Measurements from ENCODE around the gene RIPK3. TPM values are rescaled to one million over a fixed set of nuclear protein-coding genes. Genes with fewer than 3 reads are reported as not detected.
A peak's percentile ranks its signal among the peaks of the same experiment; 100 is the strongest.

RIPK3 gene
- polyA plus RNA-seq, 1 of the 3 experiments (the other 2 are of a cell fraction), result not detected

GRCh38 chr14:24384169-24384568 is 44.4 kb upstream of the RIPK3 start:
- no peak for DNase-seq
- Histone ChIP-seq H3K27me3 (ENCODE audit: insufficient read depth) (no peaks in the 10 kb centered on the region), H3K9ac (no peak overlapping the region), H3K4me1 (ENCODE audit: control insufficient read depth in 1 of 2, insufficient read depth in 2 of 2, low read depth in 1 of 2, low read length in 1 of 2) (peaks cover 0 to 12% of the 10 kb centered on the region in 2 experiments; a peak in 1 of 4 replicates), H3K9me3 (no peaks in the 10 kb centered on the region), H3F3A (replicated peaks; ENCODE audit: insufficient read depth) (peaks cover 5% of the 10 kb centered on the region), H3K9me2 (no peaks in the 10 kb centered on the region), H3K4me3 (ENCODE audit: low read depth in 2 of 2, low read length in 1 of 2) (no peak overlapping the region), H3K4me2 (no peak overlapping the region), H3K27ac (ENCODE audit: low read depth in 2 of 2, low read length in 1 of 2) (no peak overlapping the region), H3K79me2 (ENCODE audit: insufficient read depth) (no peaks in the 10 kb centered on the region), H2AFZ (ENCODE audit: low read depth) (no peak overlapping the region), H3K36me3 (replicated peaks in 1 of 2; ENCODE audit: control insufficient read depth in 1 of 2, insufficient read depth in 2 of 2, low read length in 1 of 2) (no peaks in the 10 kb centered on the region), H4K20me1 (ENCODE audit: insufficient read depth) (no peaks in the 10 kb centered on the region)
- TF ChIP-seq TEAD4 (IDR thresholded peaks at IDR 0.05; ENCODE audit: borderline replicate concordance, insufficient read depth) (no peak), REST (IDR thresholded peaks at IDR 0.05; ENCODE audit: low read depth, low read length) (no peak), JUND (IDR thresholded peaks at IDR 0.05) (no peak), TCF12 (IDR thresholded peaks at IDR 0.05) (no peak), ELF1 (IDR thresholded peaks at IDR 0.05) (no peak), YY1 (IDR thresholded peaks at IDR 0.05; ENCODE audit: low read depth) (no peak), GABPA (IDR thresholded peaks at IDR 0.05; ENCODE audit: low read depth) (no peak), SIN3A (IDR thresholded peaks at IDR 0.05; ENCODE audit: borderline replicate concordance, low read depth, low read length) (no peak), NFIC (IDR thresholded peaks at IDR 0.05; ENCODE audit: borderline replicate concordance) (no peak), EZH2phosphoT487 (IDR thresholded peaks at IDR 0.05; ENCODE audit: borderline replicate concordance, low read depth) (no peak), GATA2 (CRISPR knock-in tag; IDR thresholded peaks at IDR 0.05) (no peak), RFX5 (IDR thresholded peaks at IDR 0.05; ENCODE audit: low read length) (no peak), RXRA (IDR thresholded peaks at IDR 0.05; ENCODE audit: borderline replicate concordance, low read depth) (no peak), SMC3 (IDR thresholded peaks at IDR 0.05; ENCODE audit: low read depth, low read length) (no peak), EP300 (IDR thresholded peaks at IDR 0.05; ENCODE audit: borderline replicate concordance in 1 of 2, low read depth in 1 of 2, low read length in 1 of 2) (no peak), MEF2A (IDR thresholded peaks at IDR 0.05; ENCODE audit: borderline replicate concordance, low read depth) (no peak)
- WGBS (ENCODE audit: low lambda C conversion rate), result 76% methylated on average over 4 of the region's 4 CpGs
- POLR2A ChIA-PET, result no interaction called here
- CTCF ChIA-PET, result interaction anchor here (0.7 to 1.7 kb wide), 3 partner anchors 16 to 53 kb away, joined by 3 to 5 read pairs (median 4); no protein-coding TSS in a partner anchor

- POLR2A ChIA-PET, result no interaction called here
- Histone ChIP-seq H2AFZ (ENCODE audit: low read depth) (no peak overlapping the region), H3K4me1 (ENCODE audit: control insufficient read depth in 1 of 2, insufficient read depth in 2 of 2, low read depth in 1 of 2, low read length in 1 of 2) (peaks cover 0 to 17% of the 10 kb centered on the region in 2 experiments; a peak in 1 of 4 replicates), H3F3A (replicated peaks; ENCODE audit: insufficient read depth) (no peaks in the 10 kb centered on the region), H3K9ac (no peak overlapping the region), H3K4me3 (ENCODE audit: low read depth in 2 of 2, low read length in 1 of 2) (no peak overlapping the region), H3K36me3 (replicated peaks in 1 of 2; ENCODE audit: control insufficient read depth in 1 of 2, insufficient read depth in 2 of 2, low read length in 1 of 2) (peaks cover 0 to 7% of the 10 kb centered on the region in 2 experiments), H3K27me3 (ENCODE audit: insufficient read depth) (no peaks in the 10 kb centered on the region), H3K27ac (ENCODE audit: low read depth in 2 of 2, low read length in 1 of 2) (peak overlapping the region in 1 of 2 experiments; percentile 44; a peak in 1 of 4 replicates), H3K79me2 (ENCODE audit: insufficient read depth) (no peaks in the 10 kb centered on the region), H3K4me2 (no peak overlapping the region), H3K9me2 (no peaks in the 10 kb centered on the region), H4K20me1 (ENCODE audit: insufficient read depth) (no peaks in the 10 kb centered on the region), H3K9me3 (no peaks in the 10 kb centered on the region)
- CTCF ChIA-PET, result interaction anchor here (0.7 to 2.1 kb wide), 4 partner anchors 16 to 50 kb away, joined by 3 to 12 read pairs (median 8); no protein-coding TSS in a partner anchor
- WGBS (ENCODE audit: low lambda C conversion rate), result 66% methylated on average over 4 of the region's 4 CpGs
- DNase-seq, result no peak
- no peak for TF ChIP-seq MXI1 (IDR thresholded peaks at IDR 0.05; ENCODE audit: low read depth, low read length)
- no peak for TF ChIP-seq TEAD4 (IDR thresholded peaks at IDR 0.05; ENCODE audit: borderline replicate concordance, insufficient read depth)
- no peak for TF ChIP-seq CTCF (IDR thresholded peaks at IDR 0.05)
- TF ChIP-seq YY1 (IDR thresholded peaks at IDR 0.05; ENCODE audit: low read depth), result no peak
- no peak for TF ChIP-seq ELF1 (IDR thresholded peaks at IDR 0.05)
- TF ChIP-seq GATA2 (CRISPR knock-in tag; IDR thresholded peaks at IDR 0.05), result no peak
- TF ChIP-seq POLR2AphosphoS5 (IDR thresholded peaks at IDR 0.05; ENCODE audit: low read depth, low read length), result no peak
- no peak for TF ChIP-seq FOXM1 (IDR thresholded peaks at IDR 0.05; ENCODE audit: low read depth)
- no peak for TF ChIP-seq RXRA (IDR thresholded peaks at IDR 0.05; ENCODE audit: borderline replicate concordance, low read depth)
- TF ChIP-seq TCF12 (IDR thresholded peaks at IDR 0.05), result no peak
- TF ChIP-seq MAX (IDR thresholded peaks at IDR 0.05; ENCODE audit: low read depth), result no peak
- TF ChIP-seq PBX3 (IDR thresholded peaks at IDR 0.05), result no peak
These were observed 42.2 kb upstream of the RIPK3 start for GRCh38 chr14:24382064-24382371.

All from SK-N-SH (cell line).